DND-41 (cell line): Measurements from ENCODE around the gene VIM.

Source experiments
- EZH2 ChIP-seq: IDR thresholded peaks from 3 replicates; pipeline ENCODE4 v1.6.1; 2012; ENCODE audit warnings: borderline replicate concordance, low read depth, mild to moderate bottlenecking, moderate library complexity, low read length, inconsistent platforms; ENCODE audit not compliant: severe bottlenecking
- TF ChIP-seq, protein P1 (sequence below): IDR thresholded peaks from 2 replicates; pipeline ENCODE4 v1.5.1; 2012; ENCODE audit warnings: borderline replicate concordance, low read length, moderate library complexity, mild to moderate bottlenecking; ENCODE audit not compliant: poor library complexity, severe bottlenecking; ENCODE audit errors: extremely low read depth

- TF ChIP-seq, protein P1, sequence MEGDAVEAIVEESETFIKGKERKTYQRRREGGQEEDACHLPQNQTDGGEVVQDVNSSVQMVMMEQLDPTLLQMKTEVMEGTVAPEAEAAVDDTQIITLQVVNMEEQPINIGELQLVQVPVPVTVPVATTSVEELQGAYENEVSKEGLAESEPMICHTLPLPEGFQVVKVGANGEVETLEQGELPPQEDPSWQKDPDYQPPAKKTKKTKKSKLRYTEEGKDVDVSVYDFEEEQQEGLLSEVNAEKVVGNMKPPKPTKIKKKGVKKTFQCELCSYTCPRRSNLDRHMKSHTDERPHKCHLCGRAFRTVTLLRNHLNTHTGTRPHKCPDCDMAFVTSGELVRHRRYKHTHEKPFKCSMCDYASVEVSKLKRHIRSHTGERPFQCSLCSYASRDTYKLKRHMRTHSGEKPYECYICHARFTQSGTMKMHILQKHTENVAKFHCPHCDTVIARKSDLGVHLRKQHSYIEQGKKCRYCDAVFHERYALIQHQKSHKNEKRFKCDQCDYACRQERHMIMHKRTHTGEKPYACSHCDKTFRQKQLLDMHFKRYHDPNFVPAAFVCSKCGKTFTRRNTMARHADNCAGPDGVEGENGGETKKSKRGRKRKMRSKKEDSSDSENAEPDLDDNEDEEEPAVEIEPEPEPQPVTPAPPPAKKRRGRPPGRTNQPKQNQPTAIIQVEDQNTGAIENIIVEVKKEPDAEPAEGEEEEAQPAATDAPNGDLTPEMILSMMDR: no peak
- no peak for TF ChIP-seq EZH2
Observed at GRCh38 chr10:17282311-17282710, 54.3 kb downstream of the VIM start.
